ENCODE results near the gene ORM2. TPM values are rescaled to one million over a fixed set of nuclear protein-coding genes. Genes with fewer than 3 reads are reported as not detected.

ORM2 gene
- total RNA-seq, 1 experiment from 2014 or later = 0.59 TPM

- no peaks in the 10 kb centered on the region for H4K20me1 ChIP-seq (ENCODE audit: insufficient read depth)
- TF ChIP-seq JUND (IDR thresholded peaks at IDR 0.05) (no peak), TCF7L2 (IDR thresholded peaks at IDR 0.05; ENCODE audit: borderline replicate concordance, extremely low read depth, insufficient read depth, insufficient read length) (no peak), EZH2 (IDR thresholded peaks at IDR 0.05) (no peak), ZNF274 (IDR thresholded peaks at IDR 0.05; ENCODE audit: low read depth, low read length) (no peak), ELF1 (IDR thresholded peaks at IDR 0.05; ENCODE audit: borderline replicate concordance, low read depth) (no peak), CEBPB (IDR thresholded peaks at IDR 0.05; ENCODE audit: low read depth) (no peak), POLR2A (IDR thresholded peaks at IDR 0.05; ENCODE audit: borderline replicate concordance, extremely low read depth, insufficient read depth, insufficient read length) (no peak), MAX (IDR thresholded peaks at IDR 0.05) (no peak), CTCF (IDR thresholded peaks at IDR 0.05 in 2 of 3, conservative IDR thresholded peaks at IDR 0.05 in 1 of 3; ENCODE audit: borderline replicate concordance in 1 of 3, insufficient read depth in 1 of 3, low read depth in 2 of 3, low read length in 2 of 3) (no peak), SP1 (IDR thresholded peaks at IDR 0.05; ENCODE audit: low read depth) (no peak), YY1 (IDR thresholded peaks at IDR 0.05; ENCODE audit: extremely low read depth, insufficient replicate concordance, low read depth, low read length) (no peak), RAD21 (IDR thresholded peaks at IDR 0.05; ENCODE audit: low read depth) (no peak), FOSL1 (IDR thresholded peaks at IDR 0.05; ENCODE audit: low read depth) (no peak), EGR1 (IDR thresholded peaks at IDR 0.05; ENCODE audit: low read depth) (no peak), ATF3 (IDR thresholded peaks at IDR 0.05) (no peak), SRF (IDR thresholded peaks at IDR 0.05; ENCODE audit: low read depth) (no peak), EZH2phosphoT487 (IDR thresholded peaks at IDR 0.05; ENCODE audit: borderline replicate concordance) (no peak), POLR2AphosphoS5 (IDR thresholded peaks at IDR 0.05; ENCODE audit: low read depth, low read length) (no peak)
- H3K9me3 ChIP-seq (ENCODE audit: control insufficient read depth in 1 of 2, insufficient read depth in 1 of 2, low read depth in 1 of 2, low read length in 2 of 2) = no peaks in the 10 kb centered on the region
- H3K4me2 ChIP-seq (ENCODE audit: low read length) = peak overlapping the region; percentile 63
- peaks cover 11 to 15% of the 10 kb centered on the region in 2 experiments; a peak in 3 of 4 replicates for H3K4me1 ChIP-seq (ENCODE audit: control insufficient read depth in 1 of 2, insufficient read depth in 2 of 2, low read length in 2 of 2)
- H3K79me2 ChIP-seq (ENCODE audit: insufficient read depth, low read length) = no peaks in the 10 kb centered on the region
- POLR2A ChIA-PET = no interaction called here
- H3K9me2 ChIP-seq (ENCODE audit: insufficient read depth) = no peaks in the 10 kb centered on the region
- no peak overlapping the region for H3K4me3 ChIP-seq (replicated peaks in 1 of 2; ENCODE audit: low read depth in 1 of 2, low read length in 2 of 2)
- RAD21 ChIA-PET (ENCODE audit: low non-redundant PET in 1 of 2, low total read pairs in 2 of 2, uncharacterized antibody in 2 of 2, unreplicated experiment in 2 of 2) = no interaction called here
- H3K27me3 ChIP-seq (ENCODE audit: insufficient read depth, low read length) = no peaks in the 10 kb centered on the region
- intact Hi-C loops (cut with micrococcal nuclease) = no loop called here
- H3K9ac ChIP-seq (ENCODE audit: low read length) = no peak overlapping the region
- ATAC-seq = peak; percentile 7; the same call in 1 of the 2 replicates
- H3K27ac ChIP-seq (ENCODE audit: low read depth, low read length) = no peak overlapping the region
- BruUV-seq (replicated peaks) = no TSS peak
- DNase-seq (ENCODE audit: low read depth, low spot score) = no peak
- peaks cover 0 to 4% of the 10 kb centered on the region in 2 experiments; a peak in 2 of 4 replicates for H3K36me3 ChIP-seq (ENCODE audit: control insufficient read depth in 1 of 2, insufficient read depth in 2 of 2, low read length in 2 of 2)
- H2AFZ ChIP-seq (ENCODE audit: low read depth, low read length, poor library complexity, severe bottlenecking) = no peak overlapping the region
- CTCF ChIA-PET = no interaction called here
Measured at GRCh38 chr9:114348261-114348905, 18.7 kb downstream of the ORM2 start.
